Choroid plexus epithelial cell (primary cell): ENCODE measurements around the gene TMEM72.

Experiments
- DNase-seq: peaks from one replicate; pipeline ENCODE4 v3.0.0-alpha.2; 2010; ENCODE audit warnings: low read depth
- H3K4me3 ChIP-seq: 2 replicates; pipeline ENCODE4 v1.5.1; 2011; ENCODE audit warnings: low read depth, mild to moderate bottlenecking, control low read depth, low read length, moderate library complexity
- CTCF ChIP-seq: conservative IDR thresholded peaks from 2 replicates; pipeline ENCODE4 v1.5.1; 2011; ENCODE audit warnings: low read depth, mild to moderate bottlenecking, control low read depth, inconsistent platforms, low read length, moderate library complexity

TMEM72 gene

DNA sequence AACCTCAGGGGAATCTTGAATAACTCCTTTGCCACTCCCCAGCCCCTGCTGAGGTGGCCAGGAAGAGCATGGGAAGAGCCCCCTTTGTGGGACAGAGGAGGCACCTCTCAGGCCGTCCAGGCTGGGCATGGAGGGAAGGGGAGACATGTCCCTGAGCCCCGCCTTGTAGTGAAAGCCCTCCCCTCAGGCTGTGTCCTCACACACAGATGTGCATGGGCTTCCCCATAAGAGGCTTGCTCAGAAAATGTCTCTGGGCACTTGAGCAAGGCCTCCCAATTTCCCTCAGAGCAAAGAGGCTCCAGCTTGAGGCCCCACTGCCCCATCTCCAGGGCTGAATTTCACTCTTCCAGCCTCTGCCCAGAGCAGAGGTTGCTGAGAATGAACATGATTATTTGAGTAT, 3.8 kb downstream of the TMEM72 start:
- no peak for TF ChIP-seq CTCF
- no peak for DNase-seq
- no peak overlapping the region for H3K4me3 ChIP-seq

GRCh38 chr10:44916429-44916828, 5.3 kb downstream of the TMEM72 start:
- no peak for TF ChIP-seq CTCF
- DNase-seq, result no peak
- no peak overlapping the region for H3K4me3 ChIP-seq

DNA sequence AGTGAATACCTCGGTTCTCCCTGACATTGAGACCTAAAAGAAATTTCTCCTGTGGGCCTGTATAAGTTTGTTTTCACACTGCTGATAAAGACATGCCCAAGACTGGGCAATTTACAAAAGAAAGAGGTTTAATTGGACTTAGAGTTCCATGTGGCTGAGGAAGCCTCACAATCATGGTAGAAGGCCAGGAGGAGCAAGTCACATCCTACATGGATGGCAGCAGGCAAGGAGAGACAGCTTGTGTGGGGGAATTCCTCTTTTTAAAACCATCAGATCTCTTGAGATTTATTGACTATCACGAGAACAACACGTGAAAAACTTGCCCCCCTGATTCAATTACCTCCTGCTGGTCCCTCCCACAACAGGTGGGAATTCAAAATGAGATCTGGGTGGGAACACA, 6.7 kb downstream of the TMEM72 start:
- no peak overlapping the region for H3K4me3 ChIP-seq

DNA sequence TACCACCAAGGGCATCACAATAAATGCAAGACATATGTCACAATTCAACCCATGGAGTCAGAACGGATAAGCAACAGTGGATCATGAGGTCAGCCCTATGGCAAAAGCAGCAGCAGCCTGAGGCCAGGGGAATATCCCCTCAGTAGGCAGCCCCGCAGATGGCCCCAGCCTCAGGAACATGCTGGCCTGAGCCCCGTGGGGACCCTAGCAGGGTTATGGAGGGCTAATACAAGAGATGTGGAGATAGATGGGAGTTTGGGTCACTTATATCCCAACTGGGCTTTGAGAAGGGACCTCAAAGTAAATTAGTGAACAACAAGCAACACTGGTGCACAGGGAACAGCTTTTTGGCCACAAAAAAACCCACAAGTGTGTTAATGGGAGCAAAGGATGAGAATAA, 9.1 kb downstream of the TMEM72 start:
- no peak for TF ChIP-seq CTCF
- DNase-seq, result no peak
- no peak overlapping the region for H3K4me3 ChIP-seq

More for the DNA sequence above, 6.7 kb downstream of the TMEM72 start:
- no peak for TF ChIP-seq CTCF
- no peak for DNase-seq

DNA sequence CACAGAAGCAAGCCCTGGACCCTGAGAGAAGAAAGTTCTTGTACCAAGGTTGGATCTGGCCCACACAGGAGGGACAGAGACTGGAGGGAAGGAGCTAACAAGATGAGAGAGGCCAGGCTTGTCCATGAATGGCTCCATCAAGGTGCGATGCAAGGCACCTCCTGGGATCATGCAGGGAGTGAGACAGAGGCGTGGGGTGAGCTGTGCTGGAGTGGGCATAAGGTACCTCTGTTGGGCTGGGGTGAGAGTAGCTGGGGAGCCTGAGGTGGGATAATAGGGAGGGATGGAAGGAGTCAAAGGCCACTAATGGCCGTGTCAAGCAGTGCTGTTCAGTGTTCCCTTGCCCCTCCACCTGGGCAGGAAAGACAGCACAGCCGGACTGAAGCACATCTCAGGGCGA, 9.9 kb downstream of the TMEM72 start:
- DNase-seq, result no peak
- TF ChIP-seq CTCF, result no peak
- no peak overlapping the region for H3K4me3 ChIP-seq

GRCh38 chr10:44921506-44921905, 10.4 kb downstream of the TMEM72 start:
- DNase-seq, result no peak
- no peak overlapping the region for H3K4me3 ChIP-seq
- TF ChIP-seq CTCF, result no peak

DNA sequence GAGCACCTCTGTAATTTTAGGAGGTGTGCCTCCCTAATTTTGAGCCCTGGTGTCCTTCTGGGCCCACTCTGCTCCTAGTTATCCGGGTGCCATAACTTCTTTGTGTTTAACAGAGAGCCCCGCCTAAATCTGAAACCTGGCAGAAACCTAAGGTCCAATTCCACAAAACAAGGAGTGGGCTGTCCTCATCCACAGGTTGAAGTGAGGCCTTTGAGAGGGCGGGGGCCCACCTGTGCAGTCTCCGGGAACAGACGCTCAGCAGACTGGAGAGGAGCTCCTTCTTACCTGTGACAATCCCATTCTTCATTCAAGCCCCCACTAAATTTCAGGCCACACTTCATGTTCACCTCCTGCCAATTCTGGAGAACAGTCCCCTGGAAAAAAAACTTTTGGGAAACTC, 10.9 kb downstream of the TMEM72 start:
- TF ChIP-seq CTCF, result no peak
- DNase-seq, result no peak
- no peak overlapping the region for H3K4me3 ChIP-seq
